ENCODE results near the gene UBN2. TPM values are rescaled to one million over a fixed set of nuclear protein-coding genes. Genes with fewer than 3 reads are reported as not detected.

The UBN2 gene
- total RNA-seq, 1 experiment from 2014 or later, result 8.9 TPM

GRCh38 chr7:139254728-139255127 is 23.7 kb downstream of the UBN2 start:
- DNase-seq, result no peak
- Histone ChIP-seq H3K36me3 (ENCODE audit: insufficient read depth, low read length) (peaks cover 15% of the 10 kb centered on the region; the same call in 1 of the 2 replicates), H3K27ac (ENCODE audit: low read length) (no peak overlapping the region), H3K4me2 (ENCODE audit: low read depth, low read length, poor library complexity, severe bottlenecking) (no peak overlapping the region), H3K4me3 (ENCODE audit: low read length) (no peak overlapping the region), H3K9me3 (ENCODE audit: low read length) (no peaks in the 10 kb centered on the region), H2AFZ (ENCODE audit: low read length) (no peak overlapping the region), H3K9me2 (replicated peaks; ENCODE audit: insufficient read depth, low read length) (no peaks in the 10 kb centered on the region), H4K20me1 (ENCODE audit: insufficient read depth, low read depth, low read length) (no peaks in the 10 kb centered on the region), H3K27me3 (ENCODE audit: low read length) (no peaks in the 10 kb centered on the region), H3K9ac (ENCODE audit: low read length) (no peak overlapping the region), H3K4me1 (ENCODE audit: low read length) (peaks cover 17% of the 10 kb centered on the region), H3K79me2 (ENCODE audit: low read length) (peaks cover 10% of the 10 kb centered on the region; the same call in 1 of the 2 replicates)

DNA sequence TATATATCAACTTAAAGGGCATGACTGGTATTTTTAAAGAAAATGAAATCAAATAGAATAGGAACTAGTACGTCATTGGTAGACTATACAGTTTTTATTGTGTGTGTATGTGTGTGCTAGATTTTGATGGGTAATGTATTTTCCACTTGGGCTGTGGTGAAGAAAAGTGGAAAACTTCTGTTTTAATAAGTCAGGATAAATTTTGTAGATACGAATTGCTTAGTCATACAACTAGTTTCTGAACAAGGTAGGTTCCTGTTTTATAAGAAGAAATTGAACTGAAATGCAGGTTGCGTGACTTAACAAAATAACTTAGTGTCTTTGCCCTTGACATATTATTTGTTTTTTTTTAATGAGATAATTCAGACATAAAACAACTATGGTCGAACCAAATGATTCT is 24.3 kb downstream of the UBN2 start:
- Histone ChIP-seq H3K9me3 (ENCODE audit: low read length) (no peaks in the 10 kb centered on the region), H3K79me2 (ENCODE audit: low read length) (peaks cover 10% of the 10 kb centered on the region; the same call in 1 of the 2 replicates), H3K4me1 (ENCODE audit: low read length) (peaks cover 17% of the 10 kb centered on the region), H3K9ac (ENCODE audit: low read length) (no peak overlapping the region), H3K9me2 (replicated peaks; ENCODE audit: insufficient read depth, low read length) (no peaks in the 10 kb centered on the region), H3K27ac (ENCODE audit: low read length) (no peak overlapping the region), H3K27me3 (ENCODE audit: low read length) (no peaks in the 10 kb centered on the region), H3K4me2 (ENCODE audit: low read depth, low read length, poor library complexity, severe bottlenecking) (no peak overlapping the region), H2AFZ (ENCODE audit: low read length) (no peak overlapping the region), H3K36me3 (ENCODE audit: insufficient read depth, low read length) (peaks cover 15% of the 10 kb centered on the region; the same call in 1 of the 2 replicates), H3K4me3 (ENCODE audit: low read length) (no peak overlapping the region), H4K20me1 (ENCODE audit: insufficient read depth, low read depth, low read length) (no peaks in the 10 kb centered on the region)
- DNase-seq, result no peak

DNA sequence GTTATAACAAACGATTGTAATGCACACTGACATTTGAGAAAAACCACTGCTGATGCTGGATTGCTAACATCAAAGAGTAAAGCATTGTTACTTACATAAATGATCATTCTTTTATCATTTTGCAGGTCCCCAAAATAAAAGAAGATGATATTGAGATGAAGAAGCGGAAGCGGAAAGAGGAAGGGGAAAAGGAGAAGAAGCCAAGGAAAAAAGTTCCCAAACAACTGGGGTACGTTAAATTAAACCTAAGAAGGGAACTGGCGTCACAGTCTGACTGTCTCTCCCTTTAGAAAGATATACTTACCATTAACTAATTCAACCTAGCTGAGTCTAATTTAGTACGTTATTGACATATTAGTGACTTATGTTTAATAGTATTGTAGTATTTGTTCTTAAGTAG is 28.1 kb downstream of the UBN2 start:
- H3K4me3 ChIP-seq (ENCODE audit: low read length), result no peak overlapping the region
- no peak overlapping the region for H2AFZ ChIP-seq (ENCODE audit: low read length)
- H3K9me3 ChIP-seq (ENCODE audit: low read length), result no peaks in the 10 kb centered on the region
- peaks cover 4% of the 10 kb centered on the region; the same call in 1 of the 2 replicates for H3K79me2 ChIP-seq (ENCODE audit: low read length)
- no peaks in the 10 kb centered on the region for H3K27me3 ChIP-seq (ENCODE audit: low read length)
- H3K4me2 ChIP-seq (ENCODE audit: low read depth, low read length, poor library complexity, severe bottlenecking), result no peak overlapping the region
- H4K20me1 ChIP-seq (ENCODE audit: insufficient read depth, low read depth, low read length), result no peaks in the 10 kb centered on the region
- H3K9me2 ChIP-seq (replicated peaks; ENCODE audit: insufficient read depth, low read length), result no peaks in the 10 kb centered on the region
- no peak overlapping the region for H3K9ac ChIP-seq (ENCODE audit: low read length)
- peaks cover 6% of the 10 kb centered on the region for H3K4me1 ChIP-seq (ENCODE audit: low read length)
- no peak overlapping the region for H3K27ac ChIP-seq (ENCODE audit: low read length)
- no peak for DNase-seq
- H3K36me3 ChIP-seq (ENCODE audit: insufficient read depth, low read length), result peaks cover 24% of the 10 kb centered on the region

- Histone ChIP-seq H3K27ac (ENCODE audit: low read length) (no peak overlapping the region), H3K4me1 (ENCODE audit: low read length) (no peaks in the 10 kb centered on the region), H2AFZ (ENCODE audit: low read length) (no peak overlapping the region), H3K4me2 (ENCODE audit: low read depth, low read length, poor library complexity, severe bottlenecking) (no peak overlapping the region), H3K9me3 (ENCODE audit: low read length) (no peaks in the 10 kb centered on the region), H3K79me2 (ENCODE audit: low read length) (no peaks in the 10 kb centered on the region), H4K20me1 (ENCODE audit: insufficient read depth, low read depth, low read length) (no peaks in the 10 kb centered on the region), H3K9me2 (replicated peaks; ENCODE audit: insufficient read depth, low read length) (no peaks in the 10 kb centered on the region), H3K36me3 (ENCODE audit: insufficient read depth, low read length) (peaks cover 22% of the 10 kb centered on the region), H3K4me3 (ENCODE audit: low read length) (no peak overlapping the region), H3K27me3 (ENCODE audit: low read length) (no peaks in the 10 kb centered on the region), H3K9ac (ENCODE audit: low read length) (no peak overlapping the region)
- no peak for DNase-seq
Measured at GRCh38 chr7:139264220-139264619, 33.2 kb downstream of the UBN2 start.

DNA sequence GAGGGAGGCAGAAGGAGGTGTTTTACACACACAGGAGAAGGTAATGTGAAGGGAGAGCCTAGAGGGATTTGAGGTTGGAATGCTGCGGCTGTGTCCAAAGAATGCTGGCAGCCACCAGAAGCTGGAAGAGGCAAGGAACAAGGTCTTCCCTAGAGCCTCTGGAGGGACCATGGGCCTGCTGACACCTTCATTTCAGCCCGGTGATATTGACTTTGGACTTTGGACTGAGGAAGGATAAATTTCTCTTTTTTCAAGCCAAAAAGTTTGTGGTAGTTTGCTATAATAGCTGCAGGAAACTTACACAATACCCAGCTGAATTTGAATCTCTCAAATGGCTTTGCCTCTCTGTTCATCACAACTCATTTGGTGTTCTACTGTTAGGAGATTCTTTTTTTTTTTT is 34.6 kb downstream of the UBN2 start:
- H3K36me3 ChIP-seq (ENCODE audit: insufficient read depth, low read length), result peaks cover 17% of the 10 kb centered on the region
- no peak overlapping the region for H3K27ac ChIP-seq (ENCODE audit: low read length)
- no peaks in the 10 kb centered on the region for H3K9me3 ChIP-seq (ENCODE audit: low read length)
- no peaks in the 10 kb centered on the region for H3K27me3 ChIP-seq (ENCODE audit: low read length)
- no peaks in the 10 kb centered on the region for H3K4me1 ChIP-seq (ENCODE audit: low read length)
- no peak overlapping the region for H3K9ac ChIP-seq (ENCODE audit: low read length)
- H3K9me2 ChIP-seq (replicated peaks; ENCODE audit: insufficient read depth, low read length), result no peaks in the 10 kb centered on the region
- no peaks in the 10 kb centered on the region for H4K20me1 ChIP-seq (ENCODE audit: insufficient read depth, low read depth, low read length)
- no peak overlapping the region for H3K4me2 ChIP-seq (ENCODE audit: low read depth, low read length, poor library complexity, severe bottlenecking)
- no peak overlapping the region for H3K4me3 ChIP-seq (ENCODE audit: low read length)
- DNase-seq, result no peak
- H3K79me2 ChIP-seq (ENCODE audit: low read length), result no peaks in the 10 kb centered on the region
- H2AFZ ChIP-seq (ENCODE audit: low read length), result no peak overlapping the region

GRCh38 chr7:139271718-139272628 is 40.9 kb downstream of the UBN2 start:
- DNase-seq, result no peak
- Histone ChIP-seq H4K20me1 (ENCODE audit: insufficient read depth, low read depth, low read length) (no peaks in the 10 kb centered on the region), H3K4me3 (ENCODE audit: low read length) (no peak overlapping the region), H3K4me2 (ENCODE audit: low read depth, low read length, poor library complexity, severe bottlenecking) (no peak overlapping the region), H3K27ac (ENCODE audit: low read length) (no peak overlapping the region), H3K36me3 (ENCODE audit: insufficient read depth, low read length) (peaks cover 5% of the 10 kb centered on the region; the same call in 1 of the 2 replicates), H3K9me3 (ENCODE audit: low read length) (no peaks in the 10 kb centered on the region), H3K9me2 (replicated peaks; ENCODE audit: insufficient read depth, low read length) (no peaks in the 10 kb centered on the region), H3K4me1 (ENCODE audit: low read length) (no peaks in the 10 kb centered on the region), H3K9ac (ENCODE audit: low read length) (no peak overlapping the region), H3K27me3 (ENCODE audit: low read length) (no peaks in the 10 kb centered on the region), H2AFZ (ENCODE audit: low read length) (no peak overlapping the region), H3K79me2 (ENCODE audit: low read length) (no peaks in the 10 kb centered on the region)

DNA sequence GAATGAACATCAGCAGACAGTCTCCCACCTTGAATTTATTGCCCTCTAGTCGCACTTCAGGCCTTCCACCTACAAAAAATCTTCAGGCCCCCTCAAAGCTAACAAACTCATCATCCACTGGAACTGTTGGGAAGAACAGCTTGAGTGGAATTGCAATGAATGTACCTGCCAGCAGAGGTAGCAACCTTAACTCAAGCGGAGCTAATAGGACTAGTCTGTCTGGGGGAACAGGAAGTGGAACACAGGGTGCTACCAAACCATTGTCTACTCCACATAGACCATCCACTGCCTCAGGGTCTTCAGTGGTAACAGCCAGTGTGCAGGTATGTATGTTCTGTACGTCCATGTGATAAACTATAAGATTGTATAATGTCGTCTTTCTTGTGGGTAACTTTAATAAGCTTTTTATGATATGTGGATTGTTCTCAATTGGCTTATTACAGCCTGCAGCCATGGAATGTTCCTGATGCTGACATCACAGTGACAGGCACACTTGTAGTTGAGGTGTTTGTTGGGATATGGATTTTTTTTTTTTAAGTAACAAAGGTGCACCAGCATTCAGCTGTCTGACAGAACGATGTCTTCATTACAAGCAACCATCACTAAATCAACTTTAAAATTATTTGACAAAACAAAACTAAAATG is 53.3 kb downstream of the UBN2 start:
- DNase-seq, result no peak
- H3K27ac ChIP-seq (ENCODE audit: low read length), result no peak overlapping the region
- H3K4me3 ChIP-seq (ENCODE audit: low read length), result no peak overlapping the region
- no peak overlapping the region for H2AFZ ChIP-seq (ENCODE audit: low read length)
- no peaks in the 10 kb centered on the region for H3K4me1 ChIP-seq (ENCODE audit: low read length)
- H3K4me2 ChIP-seq (ENCODE audit: low read depth, low read length, poor library complexity, severe bottlenecking), result no peak overlapping the region
- H4K20me1 ChIP-seq (ENCODE audit: insufficient read depth, low read depth, low read length), result no peaks in the 10 kb centered on the region
- peaks cover 5% of the 10 kb centered on the region; the same call in 1 of the 2 replicates for H3K79me2 ChIP-seq (ENCODE audit: low read length)
- no peak overlapping the region for H3K9ac ChIP-seq (ENCODE audit: low read length)
- no peaks in the 10 kb centered on the region for H3K9me3 ChIP-seq (ENCODE audit: low read length)
- H3K27me3 ChIP-seq (ENCODE audit: low read length), result no peaks in the 10 kb centered on the region
- H3K36me3 ChIP-seq (ENCODE audit: insufficient read depth, low read length), result peaks cover 11% of the 10 kb centered on the region
- H3K9me2 ChIP-seq (replicated peaks; ENCODE audit: insufficient read depth, low read length), result no peaks in the 10 kb centered on the region

- Histone ChIP-seq H3K4me2 (ENCODE audit: low read depth, low read length, poor library complexity, severe bottlenecking) (no peak overlapping the region), H4K20me1 (ENCODE audit: insufficient read depth, low read depth, low read length) (no peaks in the 10 kb centered on the region), H3K4me3 (ENCODE audit: low read length) (no peak overlapping the region), H3K36me3 (ENCODE audit: insufficient read depth, low read length) (peaks cover 11% of the 10 kb centered on the region), H3K9me2 (replicated peaks; ENCODE audit: insufficient read depth, low read length) (no peaks in the 10 kb centered on the region), H3K27ac (ENCODE audit: low read length) (no peak overlapping the region), H3K9ac (ENCODE audit: low read length) (no peak overlapping the region), H3K79me2 (ENCODE audit: low read length) (peaks cover 5% of the 10 kb centered on the region; the same call in 1 of the 2 replicates), H3K4me1 (ENCODE audit: low read length) (no peaks in the 10 kb centered on the region), H3K27me3 (ENCODE audit: low read length) (no peaks in the 10 kb centered on the region), H2AFZ (ENCODE audit: low read length) (no peak overlapping the region), H3K9me3 (ENCODE audit: low read length) (no peaks in the 10 kb centered on the region)
- DNase-seq, result no peak
Measured at GRCh38 chr7:139286144-139286543, 55.1 kb downstream of the UBN2 start.

All from Karpas-422 (cell line).